HG02943 (cell line): ENCODE results near the gene C10orf143.

Experiments
- ATAC-seq: cut with Tn5 transposase; IDR thresholded peaks from one replicate; pipeline ENCODE4 v1.9.1; 2021; ENCODE audit warnings: mild to moderate bottlenecking, low read depth, moderate library complexity; ENCODE audit not compliant: unreplicated experiment

Gene C10orf143

DNA sequence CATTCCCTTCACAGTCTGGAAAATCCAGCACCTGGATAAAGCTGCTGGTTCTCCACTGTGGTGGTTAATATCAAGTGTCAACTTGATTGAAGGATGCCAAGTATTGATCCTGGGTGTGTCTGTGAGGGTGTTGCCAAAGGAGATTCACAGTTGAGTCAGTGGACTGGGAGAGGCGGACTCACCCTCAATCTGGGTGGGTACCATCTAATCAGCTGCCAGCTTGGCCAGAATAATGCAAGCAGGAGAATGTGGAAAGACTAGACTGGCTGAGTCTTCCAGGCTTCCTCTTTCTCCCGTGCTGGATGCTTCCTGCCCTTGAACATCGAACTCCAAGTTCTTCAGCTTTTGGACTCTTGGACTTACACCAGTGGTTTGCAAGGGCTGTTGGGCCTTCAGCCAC, 48.4 kb downstream of the C10orf143 start:
- no peak for ATAC-seq

- no peak for ATAC-seq
These were observed 48.9 kb downstream of the C10orf143 start for GRCh38 chr10:130061760-130062159.

DNA sequence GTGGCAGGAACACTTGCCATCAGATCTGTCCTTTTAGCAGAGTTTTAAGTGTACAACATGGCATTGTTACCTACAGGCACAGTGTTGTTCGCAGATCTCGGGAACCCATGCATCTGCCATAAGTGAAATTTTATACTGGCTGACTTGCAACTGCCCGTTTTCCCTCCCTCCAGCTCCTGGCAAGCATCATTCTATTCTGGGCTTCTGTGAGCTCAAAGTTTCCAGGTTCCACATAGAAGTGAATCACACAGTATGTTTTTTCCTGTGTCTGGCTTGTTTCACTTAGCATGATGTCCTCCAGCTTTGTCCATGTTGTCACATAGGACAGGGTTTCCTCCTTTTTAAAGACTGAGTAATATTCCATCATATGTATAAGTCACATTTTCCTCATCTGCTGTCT, 56.6 kb downstream of the C10orf143 start:
- ATAC-seq: no peak

GRCh38 chr10:130053561-130053960, 57.1 kb downstream of the C10orf143 start:
- ATAC-seq: no peak

DNA sequence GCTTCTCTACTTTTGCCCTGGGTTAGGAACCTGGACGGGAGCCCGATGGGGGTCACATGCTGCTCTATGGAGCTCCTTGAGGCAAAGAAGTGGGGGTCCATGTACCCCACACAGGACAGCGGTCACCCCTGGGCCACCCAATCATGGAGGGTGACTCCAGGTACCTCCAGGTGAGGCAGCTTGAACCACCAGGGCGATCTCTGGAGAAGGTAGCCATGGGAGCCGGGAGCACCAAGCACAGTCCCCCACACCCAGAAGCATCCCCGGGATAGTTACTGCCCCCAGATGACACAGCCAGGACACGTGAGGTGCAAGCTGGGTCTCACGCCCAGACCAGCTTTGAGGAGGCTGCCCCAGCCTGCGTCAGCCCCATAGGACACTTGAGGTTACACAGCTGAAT, 58.4 kb downstream of the C10orf143 start:
- ATAC-seq: no peak

DNA sequence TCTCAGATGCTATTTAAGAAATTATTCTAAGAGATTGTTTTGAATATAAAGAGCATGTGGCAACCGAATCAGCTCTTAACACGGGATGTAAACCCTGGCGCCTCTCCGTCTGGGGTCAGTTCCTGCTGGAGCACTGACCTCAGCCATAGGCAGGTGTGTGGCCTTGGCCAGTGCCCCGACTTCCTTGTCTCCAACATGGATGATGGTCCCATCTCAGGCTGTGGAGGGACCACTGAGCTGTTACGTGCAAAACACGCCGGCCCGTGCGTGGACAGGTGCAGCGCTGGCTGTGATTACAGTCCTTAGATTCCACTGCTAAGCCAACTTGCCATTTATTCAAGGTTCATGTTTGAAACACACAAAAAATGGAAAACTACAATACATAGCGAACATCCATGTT, 59.9 kb downstream of the C10orf143 start:
- no peak for ATAC-seq

DNA sequence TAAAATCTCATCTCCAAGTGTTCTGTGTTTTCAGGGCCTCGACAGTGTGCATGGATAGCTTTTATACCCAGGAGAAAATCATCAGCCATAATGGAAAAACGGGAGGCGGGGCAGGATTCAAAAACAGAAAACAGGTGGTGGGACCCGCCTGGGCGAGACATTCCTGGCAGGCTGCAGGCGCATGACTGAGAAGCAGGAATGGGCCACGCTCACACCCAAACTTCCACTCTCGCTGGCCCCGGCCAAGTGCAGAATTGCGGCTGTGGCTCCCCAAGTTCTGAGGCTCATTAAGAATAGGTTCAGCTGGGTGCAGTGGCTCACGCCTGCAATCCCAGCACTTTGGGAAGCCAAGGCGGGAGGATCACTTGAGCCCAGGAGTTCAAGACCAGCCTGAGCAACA, 60.6 kb downstream of the C10orf143 start:
- ATAC-seq: no peak

DNA sequence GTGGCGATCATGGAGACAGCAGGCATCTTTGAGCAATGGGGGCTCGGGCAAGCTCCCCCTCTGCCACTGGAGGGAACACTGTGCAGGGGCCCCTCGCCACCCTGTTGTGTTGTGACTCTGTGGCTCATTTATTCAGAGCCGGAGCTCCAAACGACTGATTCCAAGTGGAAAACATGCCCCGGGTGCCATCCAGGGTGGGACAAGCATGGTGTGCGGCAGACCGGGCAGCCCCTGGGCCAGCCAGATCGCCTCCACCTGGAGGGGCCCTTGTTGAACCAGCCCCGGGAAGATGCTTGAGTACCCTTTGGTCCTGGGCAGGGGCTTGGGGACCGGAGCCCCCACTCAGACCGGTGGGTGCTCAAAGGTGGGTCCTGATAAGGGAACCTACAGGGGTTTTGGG, 61.4 kb downstream of the C10orf143 start:
- ATAC-seq: no peak

DNA sequence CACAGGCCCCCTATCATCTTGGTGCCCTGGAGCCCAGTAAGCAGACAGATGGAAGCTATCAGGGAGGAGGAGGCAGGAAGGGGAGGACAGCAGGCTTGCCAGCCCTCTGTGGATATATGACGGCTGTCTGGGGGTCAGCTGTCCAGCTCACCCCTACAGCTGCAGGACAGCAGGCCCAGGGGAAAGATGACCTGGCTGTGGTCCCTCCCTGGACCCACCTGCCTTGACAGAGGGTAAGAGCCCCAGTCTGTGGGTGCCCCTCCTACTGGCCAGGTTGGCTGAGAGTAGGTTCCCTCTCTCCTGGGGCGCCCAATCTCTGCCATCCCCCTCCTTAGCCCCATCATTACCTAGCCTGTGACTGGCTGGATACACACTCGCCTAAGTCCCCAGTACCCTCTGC, 62.5 kb downstream of the C10orf143 start:
- no peak for ATAC-seq

- ATAC-seq: no peak
These were observed 63.3 kb downstream of the C10orf143 start for GRCh38 chr10:130047336-130047735.

DNA sequence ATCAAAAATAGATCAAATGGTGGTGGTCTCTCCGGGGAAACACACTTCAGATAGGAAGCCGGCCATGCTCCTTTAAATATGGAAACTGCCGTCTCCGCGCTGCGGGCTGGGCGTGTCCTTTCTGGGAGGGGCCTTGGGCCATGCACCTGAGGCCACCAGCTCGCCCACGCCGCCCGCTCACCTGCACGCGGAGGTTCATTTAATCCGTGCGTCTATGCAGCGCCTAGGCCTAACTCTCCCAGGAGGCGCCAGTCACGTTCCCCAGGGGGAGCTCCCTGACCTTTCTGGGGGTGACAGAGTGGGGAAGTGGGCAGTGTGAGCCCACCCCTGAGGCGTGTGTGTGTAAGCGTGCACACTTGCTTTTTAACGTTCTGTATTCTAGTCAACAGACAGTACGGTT, 64.0 kb downstream of the C10orf143 start:
- ATAC-seq: no peak

GRCh38 chr10:130045801-130046321, 64.8 kb downstream of the C10orf143 start:
- ATAC-seq: no peak

GRCh38 chr10:130045091-130045652, 65.5 kb downstream of the C10orf143 start:
- no peak for ATAC-seq

DNA sequence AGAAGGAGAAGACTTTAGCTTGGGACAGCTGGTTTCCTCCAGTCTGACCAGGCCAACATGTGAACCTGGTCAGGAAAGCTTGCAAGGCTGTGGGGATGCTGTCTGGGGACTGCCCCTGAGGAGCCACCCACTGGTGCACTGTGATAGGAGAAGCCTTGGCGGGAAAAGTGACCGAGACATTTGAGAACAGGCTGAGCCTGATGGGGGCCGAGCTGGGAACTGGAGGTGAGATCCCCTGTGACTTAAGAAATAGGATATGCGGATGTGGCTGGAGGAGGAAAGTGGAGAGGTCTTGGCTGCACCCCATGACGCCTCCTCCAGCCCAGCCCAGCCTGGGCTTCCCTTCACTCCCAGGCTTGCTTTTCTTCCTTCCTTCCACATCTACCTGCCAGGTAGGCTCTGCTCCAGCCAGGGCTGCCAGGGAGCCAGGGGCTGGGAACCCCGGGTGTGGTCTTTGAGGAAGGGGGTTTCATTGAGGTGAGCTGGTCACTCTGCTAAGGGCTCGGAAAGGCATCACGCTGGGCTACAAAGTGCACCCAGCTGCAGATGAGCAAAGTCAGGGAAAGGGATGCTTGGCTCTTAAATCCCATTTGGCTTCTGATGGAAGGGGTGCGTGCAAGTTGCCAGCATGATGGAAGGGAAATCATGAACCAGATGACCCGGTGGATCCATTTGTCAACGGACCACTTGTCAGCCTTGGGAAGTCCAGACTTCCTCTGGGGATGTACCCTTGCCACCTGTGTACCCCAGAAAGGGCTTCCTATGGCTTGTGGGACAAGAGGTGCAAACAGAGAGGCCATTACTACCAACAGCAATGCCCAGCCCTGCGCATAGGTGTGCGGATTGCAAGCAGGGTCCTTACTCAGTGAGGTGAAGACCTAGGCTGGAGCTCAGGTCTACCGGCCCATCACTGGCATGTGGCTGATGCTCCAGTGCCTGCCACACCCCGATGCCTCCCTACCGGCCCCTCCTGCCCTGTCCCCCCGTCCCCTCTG, 66.3 kb downstream of the C10orf143 start:
- no peak for ATAC-seq

DNA sequence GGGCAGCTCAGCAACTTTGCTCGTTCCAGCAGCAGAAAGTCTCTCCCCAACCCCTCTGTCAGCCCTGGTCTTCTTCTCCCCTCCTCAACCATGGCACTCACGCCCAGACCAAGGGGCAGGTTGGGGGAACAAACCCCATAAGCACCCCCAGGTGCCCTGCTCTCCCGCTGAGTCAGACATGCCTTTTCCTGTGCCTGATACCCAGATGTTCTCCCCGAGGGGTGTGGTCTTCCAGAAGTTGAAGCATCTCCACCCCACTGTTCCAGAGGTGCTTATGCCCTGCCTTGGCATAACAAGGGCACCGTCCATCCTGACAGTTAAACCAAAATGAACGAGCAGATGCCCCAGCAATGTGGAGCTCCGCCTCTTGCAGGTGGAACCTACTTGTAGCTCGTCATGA, 67.1 kb downstream of the C10orf143 start:
- no peak for ATAC-seq

- ATAC-seq: no peak
These were observed 68.2 kb downstream of the C10orf143 start for GRCh38 chr10:130042381-130042780.

- no peak for ATAC-seq
These were observed 68.9 kb downstream of the C10orf143 start for GRCh38 chr10:130041451-130042371.

GRCh38 chr10:130040817-130041330, 69.8 kb downstream of the C10orf143 start:
- no peak for ATAC-seq

- ATAC-seq: no peak
These were observed 70.3 kb downstream of the C10orf143 start for GRCh38 chr10:130040351-130040750.

DNA sequence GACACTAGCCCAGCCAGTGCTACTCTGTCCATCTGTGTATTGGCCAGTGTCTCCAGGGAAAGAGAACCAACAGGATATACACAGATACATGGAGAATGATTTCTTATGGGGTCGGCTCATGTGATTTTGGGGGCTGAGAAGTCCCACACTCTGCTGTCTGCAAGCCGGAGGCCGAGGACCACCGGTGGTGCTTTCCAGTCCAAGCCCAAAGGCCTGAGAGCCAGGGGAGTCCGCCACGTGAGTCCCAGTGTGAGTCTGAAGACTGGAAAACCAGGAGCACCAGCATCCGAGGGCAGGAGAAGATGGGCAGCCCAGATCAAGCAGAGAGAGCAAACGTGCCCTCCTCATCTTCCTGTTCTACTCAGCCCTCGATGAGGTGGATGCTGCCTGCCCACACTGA, 71.5 kb downstream of the C10orf143 start:
- ATAC-seq: no peak
